Measurements from ENCODE around the gene C1orf116. TPM values are rescaled to one million over a fixed set of nuclear protein-coding genes. Genes with fewer than 3 reads are reported as not detected.

The C1orf116 gene
- total RNA-seq, 1 experiment from 2014 or later = 0.50 TPM

DNA sequence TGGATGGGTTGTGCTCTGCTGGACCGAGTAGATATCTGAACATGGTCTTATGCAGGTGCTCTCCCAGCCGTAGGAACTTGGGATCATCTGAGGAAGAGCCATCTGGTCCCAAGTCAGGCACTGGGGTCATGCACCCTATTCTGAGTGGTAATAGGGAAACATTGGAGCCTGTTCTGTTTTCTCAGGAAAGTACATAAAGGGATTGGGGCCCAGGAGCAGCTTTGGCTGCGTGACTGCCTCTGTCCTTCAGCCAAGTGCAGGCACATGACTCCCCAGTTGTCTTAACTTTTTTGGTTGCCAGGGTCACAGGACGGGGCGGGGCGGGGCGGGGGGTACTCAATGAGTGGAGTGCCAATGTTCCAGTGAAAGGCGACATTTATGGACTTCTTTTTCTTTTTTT lies 32.0 kb upstream of the C1orf116 start:
- in situ Hi-C loops (cut with HindIII; ENCODE audit: low pct_unique_long_range_greater_than_20kb, low sequenced_read_pairs) = no loop called here
- no peak for DNase-seq (ENCODE audit: low read depth, low spot score)

DNA sequence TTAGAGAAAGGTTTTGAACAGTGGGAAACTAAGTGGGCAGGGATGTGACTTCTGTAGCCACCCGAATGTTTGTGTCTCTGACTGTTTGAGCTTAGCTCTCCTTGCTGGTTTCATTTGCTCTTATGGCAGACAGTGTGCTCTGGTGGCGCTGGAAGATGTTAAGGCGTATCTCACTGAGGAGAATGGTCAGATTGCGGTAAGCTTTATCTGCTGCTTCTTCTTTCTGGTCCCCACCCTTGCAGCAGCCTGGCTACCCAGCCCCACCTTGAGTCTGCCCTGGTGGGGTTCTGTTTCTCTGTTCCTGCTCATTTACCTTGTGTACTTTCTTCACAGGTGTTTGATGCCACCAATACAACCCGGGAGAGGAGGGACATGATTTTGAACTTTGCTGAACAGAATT lies 30.5 kb upstream of the C1orf116 start:
- DNase-seq (ENCODE audit: low read depth, low spot score) = no peak
- in situ Hi-C loops (cut with HindIII; ENCODE audit: low pct_unique_long_range_greater_than_20kb, low sequenced_read_pairs) = no loop called here

DNA sequence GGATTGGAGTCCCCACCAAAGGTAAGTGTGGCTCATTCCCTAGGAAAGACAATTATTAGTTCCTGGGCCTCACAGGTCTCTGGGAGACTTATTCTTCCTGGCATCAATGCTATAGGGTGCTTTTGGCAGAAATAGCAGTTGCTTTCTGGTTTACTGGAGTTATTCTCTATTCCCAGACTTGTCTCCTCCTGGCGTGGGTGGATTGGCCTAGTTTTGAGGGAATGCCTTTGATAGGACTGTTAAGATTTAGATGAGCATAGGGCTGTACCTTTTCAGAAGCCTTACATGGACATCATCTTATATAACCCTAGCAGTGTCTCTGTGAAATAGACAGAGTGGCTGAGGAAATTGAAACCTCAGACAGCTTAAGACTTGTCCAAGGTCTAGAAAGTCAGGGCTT lies 29.5 kb upstream of the C1orf116 start:
- DNase-seq (ENCODE audit: low read depth, low spot score) = no peak
- in situ Hi-C loops (cut with HindIII; ENCODE audit: low pct_unique_long_range_greater_than_20kb, low sequenced_read_pairs) = no loop called here

DNA sequence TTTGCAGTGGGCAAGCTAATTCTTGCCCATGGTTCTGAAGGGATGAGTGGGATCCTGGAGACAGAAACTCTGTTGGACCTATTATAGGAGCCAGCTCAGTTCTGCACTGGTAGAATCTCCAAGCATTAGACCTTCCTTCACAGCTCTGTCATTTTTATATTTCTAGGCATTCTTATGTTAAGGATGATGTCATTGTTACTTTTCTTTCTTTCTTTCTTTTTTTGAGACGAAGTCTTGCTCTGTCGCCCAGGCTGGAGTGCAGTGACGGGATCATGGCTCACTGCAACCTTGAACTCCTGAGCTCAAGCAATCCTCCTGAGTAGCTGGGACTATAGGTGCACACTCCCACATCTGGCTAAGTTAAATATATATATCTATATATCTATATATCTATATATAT lies 28.0 kb upstream of the C1orf116 start:
- no peak for DNase-seq (ENCODE audit: low read depth, low spot score)
- in situ Hi-C loops (cut with HindIII; ENCODE audit: low pct_unique_long_range_greater_than_20kb, low sequenced_read_pairs) = no loop called here

DNA sequence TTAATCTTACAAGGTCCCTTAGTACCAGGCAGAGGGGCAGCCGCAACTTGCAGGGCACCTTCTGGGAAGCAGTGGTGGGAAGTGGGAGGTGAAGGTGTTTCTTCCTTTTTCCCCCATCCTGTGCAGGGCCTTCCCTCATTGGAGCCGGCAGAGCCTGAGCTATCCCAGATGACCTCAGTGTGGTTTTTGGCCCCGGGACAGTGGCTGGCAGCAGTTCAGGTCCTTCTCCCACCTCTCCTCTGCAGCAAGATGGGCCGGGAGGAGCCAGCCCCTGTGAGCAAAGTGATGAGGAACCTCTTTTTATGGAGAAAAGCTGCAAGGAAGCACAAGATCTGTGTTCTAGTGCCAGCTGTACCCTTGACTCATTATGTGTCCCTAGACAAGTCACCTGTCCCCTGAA lies 27.3 kb upstream of the C1orf116 start:
- in situ Hi-C loops (cut with HindIII; ENCODE audit: low pct_unique_long_range_greater_than_20kb, low sequenced_read_pairs) = no loop called here
- no peak for DNase-seq (ENCODE audit: low read depth, low spot score)

DNA sequence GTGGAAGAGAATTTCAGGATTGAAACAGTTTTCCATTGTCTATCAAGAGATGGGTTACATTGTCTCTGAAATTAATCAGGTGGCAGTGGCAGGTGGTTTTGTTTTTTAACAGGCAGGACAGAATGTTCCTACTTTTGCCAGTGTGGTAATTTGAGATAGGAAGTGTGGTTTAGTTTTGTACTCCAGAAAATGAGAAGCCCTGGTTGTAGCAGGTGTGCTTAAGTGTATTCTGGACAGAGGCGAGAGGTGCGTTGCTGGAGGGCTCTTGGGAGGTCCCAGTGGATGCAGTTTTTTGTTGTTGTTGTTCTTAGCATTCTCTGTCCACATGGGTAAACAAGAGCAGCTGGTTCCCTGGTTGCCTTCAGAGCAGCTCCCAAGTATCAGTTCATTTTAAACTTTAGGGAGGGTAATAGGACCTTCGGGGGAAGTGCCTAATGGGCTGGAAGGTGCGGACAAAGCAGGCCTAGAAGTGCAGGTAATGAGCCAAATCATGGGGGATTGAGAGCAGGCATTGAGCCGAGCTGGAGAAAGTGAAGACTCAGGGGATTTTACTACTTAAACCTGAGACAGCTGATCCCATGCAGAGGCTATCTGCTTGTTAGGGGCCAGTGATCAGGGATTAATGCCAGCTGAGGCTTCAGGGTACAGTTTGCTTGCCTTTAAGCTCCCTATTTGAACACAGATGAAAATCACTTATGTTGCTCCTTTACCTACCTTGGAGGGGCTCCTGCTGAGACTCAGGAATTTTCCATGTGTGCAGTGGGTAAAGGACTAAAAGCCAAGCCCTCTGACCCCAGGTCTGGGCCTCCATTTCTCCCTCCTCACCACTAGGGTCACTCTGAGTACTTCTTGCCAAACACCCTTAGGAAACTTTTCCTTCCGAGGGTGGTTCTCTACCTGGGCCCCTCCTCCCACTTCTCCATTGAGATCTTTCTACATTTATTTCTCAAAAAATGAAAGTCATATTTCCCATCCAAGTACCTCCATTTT lies 26.6 kb upstream of the C1orf116 start:
- in situ Hi-C loops (cut with HindIII; ENCODE audit: low pct_unique_long_range_greater_than_20kb, low sequenced_read_pairs) = no loop called here
- no peak for DNase-seq (ENCODE audit: low read depth, low spot score)

DNA sequence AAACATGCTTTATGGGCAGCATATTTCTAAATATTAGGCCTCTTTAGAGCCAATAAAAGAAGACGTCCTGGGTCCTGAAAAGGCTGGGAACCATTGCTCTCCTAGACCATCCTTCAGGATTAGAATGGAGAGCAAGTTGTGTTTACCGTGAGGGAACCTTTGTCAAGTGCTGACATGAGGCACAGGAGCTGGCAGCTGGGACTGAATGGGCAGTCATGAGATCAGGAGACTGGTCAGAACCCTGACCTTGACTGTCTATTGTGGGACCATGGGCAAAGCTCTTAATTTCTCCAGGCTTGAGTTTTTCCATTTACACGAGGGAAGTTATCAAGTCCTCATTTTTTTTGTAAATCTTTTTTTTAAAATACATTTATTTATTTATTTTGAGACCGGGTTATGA lies 25.7 kb upstream of the C1orf116 start:
- in situ Hi-C loops (cut with HindIII; ENCODE audit: low pct_unique_long_range_greater_than_20kb, low sequenced_read_pairs) = no loop called here
- no peak for DNase-seq (ENCODE audit: low read depth, low spot score)

DNA sequence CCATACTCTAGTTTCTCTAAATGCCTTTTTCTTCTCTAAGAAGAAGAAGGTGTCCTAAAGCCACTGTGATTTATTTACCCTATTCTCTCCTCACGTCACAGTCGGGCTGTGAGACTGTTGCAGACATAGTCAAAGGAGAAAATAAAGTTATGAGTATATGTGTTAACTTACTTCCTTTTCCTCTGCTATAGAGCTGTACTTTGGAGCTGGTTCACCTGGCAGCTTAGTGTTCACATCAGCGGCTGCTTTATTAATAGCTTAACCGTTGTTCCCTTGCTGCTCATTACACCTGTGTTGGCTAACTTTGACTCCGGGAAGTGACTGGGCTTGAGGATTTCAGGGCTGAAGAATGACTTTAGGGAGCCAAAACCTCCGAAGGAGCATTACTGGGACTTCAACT lies 24.1 kb upstream of the C1orf116 start:
- DNase-seq (ENCODE audit: low read depth, low spot score) = no peak

DNA sequence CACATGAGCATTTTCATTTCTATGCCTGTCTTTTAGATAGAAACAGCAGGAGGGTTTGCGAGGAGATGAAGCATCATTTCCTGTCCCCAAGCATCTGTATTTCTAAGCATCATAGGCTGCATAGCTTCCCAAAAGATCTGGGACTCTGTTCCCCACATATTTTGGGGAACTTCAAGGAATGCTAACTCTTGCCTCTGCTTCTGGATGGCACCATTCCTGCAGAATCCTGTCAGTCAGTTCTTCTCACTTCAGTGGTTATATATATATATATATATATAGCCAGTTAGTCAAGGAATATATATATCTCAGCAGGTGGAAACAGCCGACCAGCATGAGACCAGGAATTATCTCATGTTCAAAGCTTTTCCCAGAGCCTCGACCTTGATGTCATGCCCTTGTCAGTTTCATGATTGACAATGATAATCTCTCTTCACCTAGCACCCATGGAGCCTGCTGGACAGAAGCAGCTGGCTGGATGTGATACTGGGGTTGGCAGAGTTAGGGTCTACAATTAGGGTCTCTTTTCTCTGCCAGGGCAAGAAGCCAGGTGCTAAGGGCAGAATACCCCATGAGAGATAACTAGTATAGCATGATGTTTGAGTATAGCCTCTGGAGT lies 22.9 kb upstream of the C1orf116 start:
- DNase-seq (ENCODE audit: low read depth, low spot score) = no peak
- in situ Hi-C loops (cut with HindIII; ENCODE audit: low pct_unique_long_range_greater_than_20kb, low sequenced_read_pairs) = no loop called here

More for the DNA sequence above, 24.1 kb upstream of the C1orf116 start:
- in situ Hi-C loops (cut with HindIII; ENCODE audit: low pct_unique_long_range_greater_than_20kb, low sequenced_read_pairs) = no loop called here

DNA sequence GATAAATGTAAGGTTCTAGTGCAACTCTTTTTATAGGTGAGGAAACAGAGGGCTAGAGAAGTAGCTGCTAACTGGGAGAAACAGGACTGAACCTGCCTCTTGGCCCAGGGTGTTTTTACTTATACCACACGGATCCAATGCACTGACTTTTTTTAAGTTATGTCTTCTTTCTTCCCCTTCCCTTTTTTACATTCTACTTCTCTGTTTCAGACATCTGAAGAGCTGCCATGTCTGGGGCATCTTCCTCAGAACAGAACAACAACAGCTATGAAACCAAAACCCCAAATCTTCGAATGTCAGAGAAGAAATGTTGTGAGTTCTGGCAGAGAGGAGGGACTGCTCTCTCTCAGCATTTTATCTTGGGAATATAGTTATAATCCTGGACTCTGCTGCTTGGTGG lies 21.9 kb upstream of the C1orf116 start:
- no peak for DNase-seq (ENCODE audit: low read depth, low spot score)
- in situ Hi-C loops (cut with HindIII; ENCODE audit: low pct_unique_long_range_greater_than_20kb, low sequenced_read_pairs) = no loop called here

DNA sequence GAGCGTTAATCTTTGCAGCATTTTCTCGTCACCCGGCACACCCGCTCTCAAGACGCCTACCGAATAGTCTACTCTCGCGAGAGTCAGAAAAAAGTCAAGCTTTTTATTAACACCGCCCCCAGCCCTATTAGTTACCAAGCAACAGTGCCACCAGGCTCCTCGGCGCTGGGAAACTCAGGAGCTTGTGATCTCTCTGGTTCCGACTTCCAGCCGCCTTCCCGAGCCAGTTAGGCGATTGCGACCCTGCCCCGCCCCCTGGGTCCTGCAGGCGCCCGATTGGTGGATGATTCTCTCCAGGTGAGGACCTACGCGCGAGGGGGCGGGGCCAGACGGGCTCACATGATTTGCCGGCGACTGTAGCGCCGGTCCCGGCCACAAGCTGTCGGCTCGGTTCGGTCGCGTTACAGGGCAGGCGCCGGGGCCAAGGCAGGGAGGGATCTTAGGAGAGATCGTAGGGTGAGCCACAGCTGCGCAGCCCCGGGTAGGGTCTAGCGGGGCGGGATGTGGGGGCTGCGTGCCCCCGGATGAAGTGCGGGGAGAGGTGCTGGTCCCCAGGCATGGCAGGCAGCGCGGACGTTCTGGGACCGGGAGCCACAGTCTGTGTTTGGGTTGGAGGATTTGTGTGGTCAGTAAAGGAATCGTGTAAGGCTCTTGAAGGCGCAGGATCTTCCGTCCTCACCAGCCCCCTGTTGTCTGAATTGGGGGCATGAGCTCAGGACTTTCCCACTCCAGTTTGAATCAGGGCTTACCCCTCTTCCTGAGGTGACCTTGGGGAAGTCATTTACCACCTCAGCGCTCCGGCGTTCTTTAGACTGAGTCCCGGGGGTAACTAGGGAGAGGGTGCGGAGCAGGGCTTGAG lies 20.6 kb upstream of the C1orf116 start, which contains the start of gene PFKFB2:
Gene PFKFB2 (plus strand): TSS at position 365 of the 859 bp plus-strand sequence. CDS start 1,443 bp downstream, outside the sequence.
- in situ Hi-C loops (cut with HindIII; ENCODE audit: low pct_unique_long_range_greater_than_20kb, low sequenced_read_pairs) = no loop called here
- DNase-seq (ENCODE audit: low read depth, low spot score) = peak; percentile 98

DNA sequence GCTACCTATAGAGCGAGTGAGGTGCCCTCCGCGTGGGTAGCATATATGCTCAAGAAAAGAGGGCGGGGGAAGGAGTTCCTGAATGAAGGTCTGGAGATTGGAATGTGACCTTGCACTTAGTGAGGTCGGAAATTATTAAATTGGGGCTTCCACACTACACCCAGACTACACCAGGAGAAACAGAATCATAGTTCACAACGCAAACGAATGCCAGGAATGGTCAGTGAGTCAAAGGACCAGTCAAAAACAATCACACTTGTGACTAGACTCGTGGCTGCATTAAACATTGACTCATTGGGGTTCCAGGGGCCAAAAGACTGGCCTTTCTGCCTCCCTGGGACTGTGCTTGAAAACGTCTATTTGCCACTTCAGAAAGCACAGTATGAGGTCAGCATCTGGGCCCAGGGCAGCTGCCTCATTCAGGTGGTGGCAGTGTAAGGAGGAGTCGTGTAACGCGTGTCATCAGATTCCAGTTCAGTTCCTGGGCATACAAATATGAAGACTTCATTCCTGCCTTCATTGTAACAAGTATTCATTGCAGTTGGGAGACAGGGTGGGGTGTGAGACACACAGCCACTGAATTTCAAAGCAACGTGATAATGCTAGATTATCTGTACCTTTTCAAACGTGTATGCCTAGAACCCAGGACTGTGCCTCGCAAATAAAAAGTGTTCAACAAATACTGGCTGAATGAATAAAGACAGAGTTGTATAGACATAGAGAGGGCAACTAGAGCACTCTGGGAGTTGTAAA lies 18.8 kb upstream of the C1orf116 start, which contains the start of gene YOD1:
Gene YOD1 (minus strand): TSS at position 18 of the 753 bp plus-strand sequence. CDS start 178 bp downstream, outside the sequence.
- in situ Hi-C loops (cut with HindIII; ENCODE audit: low pct_unique_long_range_greater_than_20kb, low sequenced_read_pairs) = no loop called here
- DNase-seq (ENCODE audit: low read depth, low spot score) = peak; percentile 50

DNA sequence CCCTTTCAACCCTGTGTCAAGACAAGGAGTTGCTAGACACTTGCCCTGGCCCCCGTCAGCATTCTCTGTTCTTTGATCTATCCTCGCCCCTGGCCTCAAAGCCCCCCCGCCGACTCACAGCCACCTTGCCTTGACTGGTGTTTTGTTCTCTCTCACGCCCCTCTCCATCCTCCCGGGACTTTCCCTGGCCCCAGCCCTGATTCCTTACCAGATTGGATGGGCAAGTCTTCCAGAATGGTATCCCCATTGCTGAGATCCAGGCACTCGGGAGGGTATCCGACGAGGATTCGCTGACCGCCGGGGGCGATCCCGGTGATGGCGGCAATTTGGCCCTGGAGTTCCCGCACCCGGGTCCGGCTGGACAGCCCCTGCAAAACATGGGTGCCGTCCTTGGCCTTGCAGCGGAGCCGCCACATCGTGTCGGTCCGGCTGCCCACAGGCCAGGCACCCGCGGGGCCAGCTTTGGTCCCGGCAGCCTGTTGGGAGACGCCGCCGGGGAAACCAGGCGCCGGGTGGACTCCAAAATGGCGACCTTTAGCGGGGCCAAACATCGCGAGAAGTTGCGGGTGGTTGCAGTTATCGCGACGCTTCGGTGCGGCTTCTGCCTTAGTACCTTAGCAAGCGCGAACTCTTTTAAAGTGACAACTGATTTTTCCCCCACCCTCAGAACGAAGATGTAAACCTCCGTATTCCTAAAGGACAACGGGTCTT lies 18.1 kb upstream of the C1orf116 start:
- peak; percentile 91 for DNase-seq (ENCODE audit: low read depth, low spot score)
- in situ Hi-C loops (cut with HindIII; ENCODE audit: low pct_unique_long_range_greater_than_20kb, low sequenced_read_pairs) = no loop called here

DNA sequence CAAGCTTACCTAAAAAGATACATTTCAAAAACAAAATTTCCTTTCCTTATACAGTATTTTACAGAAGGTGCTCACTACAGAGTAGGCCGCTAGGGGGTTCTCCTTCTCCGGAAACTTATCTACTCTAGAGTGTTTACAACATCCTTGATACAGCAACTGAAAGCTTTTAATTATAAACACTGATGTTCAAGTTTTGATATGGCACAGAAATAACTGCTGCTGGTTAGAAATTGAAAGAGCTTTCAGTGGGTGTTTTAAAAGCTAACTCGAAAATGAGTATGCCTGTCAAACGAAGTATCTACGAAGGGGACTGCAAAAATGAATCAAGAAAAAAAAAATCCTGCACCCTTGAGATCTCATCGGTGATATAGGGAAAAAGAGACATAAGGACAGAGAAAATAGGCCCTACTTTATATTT lies 17.4 kb upstream of the C1orf116 start:
- DNase-seq (ENCODE audit: low read depth, low spot score) = peak; percentile 57
- in situ Hi-C loops (cut with HindIII; ENCODE audit: low pct_unique_long_range_greater_than_20kb, low sequenced_read_pairs) = no loop called here

DNA sequence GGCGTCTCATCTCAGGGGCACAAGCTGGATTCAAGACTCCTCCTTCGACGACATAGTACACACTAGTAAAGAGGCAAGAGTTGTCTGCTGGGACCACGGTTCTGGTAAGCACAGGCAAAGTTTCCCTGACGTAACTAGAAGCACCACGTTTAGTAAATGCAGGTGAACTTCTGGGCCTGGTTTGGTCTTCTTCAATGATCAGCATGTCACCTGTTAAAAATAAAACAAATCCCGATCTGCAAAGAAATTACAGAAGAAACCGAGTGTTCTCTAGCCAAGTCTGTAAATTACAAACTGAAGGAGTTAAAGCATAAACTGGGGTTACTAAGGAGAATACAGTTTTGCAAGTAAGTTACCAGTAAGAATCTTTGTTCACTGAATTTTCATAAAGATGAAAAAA lies 17.0 kb upstream of the C1orf116 start:
- no peak for DNase-seq (ENCODE audit: low read depth, low spot score)
- in situ Hi-C loops (cut with HindIII; ENCODE audit: low pct_unique_long_range_greater_than_20kb, low sequenced_read_pairs) = no loop called here

DNA sequence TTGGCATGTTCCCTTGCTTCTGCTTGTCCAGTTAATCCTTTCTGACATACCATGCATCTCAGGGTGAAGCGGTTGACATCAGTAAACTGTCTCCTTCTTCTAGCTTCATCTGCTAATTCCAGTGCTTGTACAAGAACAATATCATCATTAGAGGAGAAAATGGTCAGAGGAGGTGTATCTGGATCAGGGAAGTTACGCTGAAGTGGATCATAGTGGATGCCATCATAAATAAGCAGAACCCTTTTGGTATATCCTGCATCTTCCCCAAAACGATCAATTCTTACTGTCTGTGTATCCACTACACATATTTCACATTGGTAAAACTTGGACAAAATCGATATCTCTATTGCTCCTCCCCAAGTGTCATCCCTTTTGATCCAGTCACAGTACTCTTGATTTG lies 16.5 kb upstream of the C1orf116 start:
- no peak for DNase-seq (ENCODE audit: low read depth, low spot score)
- in situ Hi-C loops (cut with HindIII; ENCODE audit: low pct_unique_long_range_greater_than_20kb, low sequenced_read_pairs) = no loop called here

DNA sequence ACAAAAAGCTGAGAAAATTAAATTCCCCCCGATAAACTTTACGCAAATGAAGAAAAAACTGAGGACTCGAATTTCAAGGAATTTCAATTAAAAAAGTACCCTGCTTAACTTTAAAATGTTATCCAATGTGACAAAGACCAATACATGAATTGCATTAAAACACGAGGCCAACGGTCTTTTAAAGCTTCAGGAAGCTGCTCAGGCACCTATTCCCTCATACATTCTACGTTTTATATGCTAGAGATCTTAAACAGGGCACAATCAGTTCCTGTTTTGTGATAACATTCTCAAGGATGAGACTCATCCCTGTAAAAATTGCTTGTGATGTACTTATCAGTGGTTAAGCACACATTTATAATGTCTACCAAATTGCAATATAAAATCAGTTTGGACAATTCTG lies 15.5 kb upstream of the C1orf116 start:
- in situ Hi-C loops (cut with HindIII; ENCODE audit: low pct_unique_long_range_greater_than_20kb, low sequenced_read_pairs) = no loop called here
- DNase-seq (ENCODE audit: low read depth, low spot score) = no peak
